ENCODE data around the gene TSPEAR. TPM values are rescaled to one million over a fixed set of nuclear protein-coding genes. Genes with fewer than 3 reads are reported as not detected.
A peak's percentile ranks its signal among the peaks of the same experiment; 100 is the strongest.

Gene TSPEAR
- total and polyA plus RNA-seq, 2 donors from 2014 or later = 0.09 to 0.22 TPM

DNA sequence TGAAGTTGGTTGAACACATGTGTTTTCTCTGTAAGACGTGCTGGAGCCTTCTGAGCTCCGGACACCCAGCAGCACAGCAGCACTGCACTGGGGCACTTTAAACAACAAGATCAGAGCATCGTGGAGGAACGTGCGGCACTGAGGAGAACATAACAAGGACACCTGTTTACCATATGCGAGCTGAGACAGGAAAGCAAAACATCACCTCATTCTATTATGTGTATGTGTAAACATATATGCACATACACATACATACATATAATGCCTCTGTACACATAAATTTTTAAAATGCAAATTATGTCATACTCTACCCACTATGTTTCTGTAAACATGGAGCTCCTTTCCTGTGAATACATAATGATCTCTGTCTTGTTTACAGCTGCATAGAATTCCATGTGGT is 115.8 kb downstream of the TSPEAR start:
- Histone ChIP-seq H3K4me3 (ENCODE audit: low read length in 3 of 3) (no peak overlapping the region), H3K9me3 (ENCODE audit: control insufficient read depth in 2 of 3, insufficient read depth in 1 of 3, low read length in 3 of 3) (no peaks in the 10 kb centered on the region), H3K27me3 (ENCODE audit: control insufficient read depth, insufficient read depth, low read length) (no peaks in the 10 kb centered on the region), H3K36me3 (ENCODE audit: control insufficient read depth in 2 of 3, insufficient read depth in 3 of 3, low read length in 3 of 3) (no peaks in the 10 kb centered on the region), H3K4me1 (ENCODE audit: control insufficient read depth in 2 of 3, insufficient read depth in 2 of 3, low read depth in 1 of 3, low read length in 3 of 3) (no peaks in the 10 kb centered on the region), H3K9ac (ENCODE audit: low read length in 3 of 3) (no peak overlapping the region), H3K27ac (ENCODE audit: low read depth in 2 of 2, low read length in 2 of 2) (no peak overlapping the region)
- intact Hi-C loops (cut with DNase I) = no loop called here
- no peak for DNase-seq
- no peak for FAIRE-seq
- TF ChIP-seq, protein P1, sequence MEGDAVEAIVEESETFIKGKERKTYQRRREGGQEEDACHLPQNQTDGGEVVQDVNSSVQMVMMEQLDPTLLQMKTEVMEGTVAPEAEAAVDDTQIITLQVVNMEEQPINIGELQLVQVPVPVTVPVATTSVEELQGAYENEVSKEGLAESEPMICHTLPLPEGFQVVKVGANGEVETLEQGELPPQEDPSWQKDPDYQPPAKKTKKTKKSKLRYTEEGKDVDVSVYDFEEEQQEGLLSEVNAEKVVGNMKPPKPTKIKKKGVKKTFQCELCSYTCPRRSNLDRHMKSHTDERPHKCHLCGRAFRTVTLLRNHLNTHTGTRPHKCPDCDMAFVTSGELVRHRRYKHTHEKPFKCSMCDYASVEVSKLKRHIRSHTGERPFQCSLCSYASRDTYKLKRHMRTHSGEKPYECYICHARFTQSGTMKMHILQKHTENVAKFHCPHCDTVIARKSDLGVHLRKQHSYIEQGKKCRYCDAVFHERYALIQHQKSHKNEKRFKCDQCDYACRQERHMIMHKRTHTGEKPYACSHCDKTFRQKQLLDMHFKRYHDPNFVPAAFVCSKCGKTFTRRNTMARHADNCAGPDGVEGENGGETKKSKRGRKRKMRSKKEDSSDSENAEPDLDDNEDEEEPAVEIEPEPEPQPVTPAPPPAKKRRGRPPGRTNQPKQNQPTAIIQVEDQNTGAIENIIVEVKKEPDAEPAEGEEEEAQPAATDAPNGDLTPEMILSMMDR (IDR thresholded peaks at IDR 0.05; ENCODE audit: borderline replicate concordance, extremely low read depth, insufficient read depth) = no peak

DNA sequence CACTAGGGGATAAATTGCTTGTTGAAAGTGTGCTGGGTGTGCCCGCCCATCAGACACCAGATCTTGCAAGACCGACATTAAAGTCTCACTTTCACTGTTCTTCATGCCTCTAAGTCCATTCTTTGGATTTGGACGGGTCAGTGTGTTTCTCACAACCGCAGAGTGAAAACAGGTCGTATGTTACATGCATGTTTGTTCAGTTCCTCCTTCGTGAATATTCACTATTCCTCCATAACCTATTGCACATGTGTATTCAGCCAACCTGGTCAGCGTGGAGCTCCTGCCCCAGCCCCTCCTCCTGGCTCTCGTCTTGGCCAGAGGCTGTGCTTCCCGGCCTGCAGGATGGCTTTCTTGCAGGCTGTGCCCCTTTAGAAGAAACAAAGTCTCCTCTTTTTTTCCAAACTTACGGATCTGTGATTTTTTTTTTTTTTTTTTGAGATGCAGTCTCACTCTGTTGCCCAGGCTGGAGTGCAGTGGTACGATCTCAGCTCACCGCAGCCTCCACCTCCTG is 116.9 kb downstream of the TSPEAR start:
- TF ChIP-seq, protein P1 (IDR thresholded peaks at IDR 0.05; ENCODE audit: borderline replicate concordance, extremely low read depth, insufficient read depth) = no peak
- FAIRE-seq (no peak), DNase-seq (no peak)
- Histone ChIP-seq H3K9me3 (ENCODE audit: control insufficient read depth in 2 of 3, insufficient read depth in 1 of 3, low read length in 3 of 3) (no peaks in the 10 kb centered on the region), H3K9ac (ENCODE audit: low read length in 3 of 3) (no peak overlapping the region), H3K36me3 (ENCODE audit: control insufficient read depth in 2 of 3, insufficient read depth in 3 of 3, low read length in 3 of 3) (no peaks in the 10 kb centered on the region), H3K27ac (ENCODE audit: low read depth in 2 of 2, low read length in 2 of 2) (no peak overlapping the region), H3K4me1 (ENCODE audit: control insufficient read depth in 2 of 3, insufficient read depth in 2 of 3, low read depth in 1 of 3, low read length in 3 of 3) (no peaks in the 10 kb centered on the region), H3K27me3 (ENCODE audit: control insufficient read depth, insufficient read depth, low read length) (no peaks in the 10 kb centered on the region), H3K4me3 (ENCODE audit: low read length in 3 of 3) (no peak overlapping the region)
- intact Hi-C loops (cut with DNase I) = no loop called here

DNA sequence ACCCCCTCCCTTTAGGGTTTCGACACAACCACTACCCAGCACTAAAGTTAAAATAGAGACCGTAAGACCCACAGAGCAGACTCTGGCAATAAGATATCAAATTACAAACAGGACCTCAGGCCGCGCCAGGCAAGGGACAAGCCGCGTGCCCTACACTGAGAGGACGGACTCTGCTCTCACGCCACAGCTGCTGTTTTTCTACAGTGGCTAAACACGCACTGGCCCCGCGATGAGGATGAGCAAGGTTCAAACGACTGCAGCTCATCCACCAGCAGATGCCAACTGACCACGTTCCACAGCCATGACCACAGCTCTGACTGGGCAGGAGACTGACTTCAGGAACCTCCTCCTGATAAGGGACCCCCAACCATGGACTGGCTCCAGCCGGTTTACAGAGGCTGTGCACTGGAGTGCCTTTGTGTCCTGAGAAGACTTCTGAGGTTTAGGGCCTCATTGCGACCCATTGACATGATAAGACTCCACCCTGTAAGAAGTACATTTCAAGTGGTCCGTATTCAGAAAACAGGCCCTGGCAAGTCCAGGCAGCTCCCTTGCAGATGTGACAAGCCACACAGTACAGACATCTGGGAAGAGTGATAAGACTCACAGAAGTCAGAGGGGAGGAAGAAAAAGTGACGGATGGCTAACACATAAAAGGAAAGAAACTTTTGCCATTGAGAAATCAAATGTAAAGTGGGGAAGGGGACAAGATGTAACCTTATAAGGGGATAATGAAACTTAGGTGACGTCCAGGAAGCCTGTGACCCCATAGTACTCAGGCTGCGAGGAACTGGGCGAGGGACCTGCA is 117.6 kb downstream of the TSPEAR start:
- H3K4me3 ChIP-seq (ENCODE audit: low read length in 3 of 3) = no peak overlapping the region
- DNase-seq (peak in 3 of 5 donors; percentile 57 to 62 (median 61)), FAIRE-seq (no peak)
- no peak overlapping the region for H3K9ac ChIP-seq (ENCODE audit: low read length in 3 of 3)
- no peaks in the 10 kb centered on the region for H3K36me3 ChIP-seq (ENCODE audit: control insufficient read depth in 2 of 3, insufficient read depth in 3 of 3, low read length in 3 of 3)
- no peak overlapping the region for H3K27ac ChIP-seq (ENCODE audit: low read depth in 2 of 2, low read length in 2 of 2)
- no peaks in the 10 kb centered on the region for H3K27me3 ChIP-seq (ENCODE audit: control insufficient read depth, insufficient read depth, low read length)
- no peaks in the 10 kb centered on the region for H3K9me3 ChIP-seq (ENCODE audit: control insufficient read depth in 2 of 3, insufficient read depth in 1 of 3, low read length in 3 of 3)
- TF ChIP-seq, protein P1 (IDR thresholded peaks at IDR 0.05; ENCODE audit: borderline replicate concordance, extremely low read depth, insufficient read depth) = no peak
- no peaks in the 10 kb centered on the region for H3K4me1 ChIP-seq (ENCODE audit: control insufficient read depth in 2 of 3, insufficient read depth in 2 of 3, low read depth in 1 of 3, low read length in 3 of 3)
- intact Hi-C loops (cut with DNase I) = no loop called here

All from kidney (tissue), 14 donors.